PC-3 (cell line): ENCODE results near the gene BCAS1. TPM values are rescaled to one million over a fixed set of nuclear protein-coding genes. Genes with fewer than 3 reads are reported as not detected.

ENCODE experiments used
- ATAC-seq: fragments of 200-7000 bp; cut with Tn5 transposase; 2 replicates; pipeline ENCODE4 v1.9.1; 2020; ENCODE audit warnings: mild to moderate bottlenecking, moderate library complexity
- BruUV-seq: library from RNA; stranded (reverse); fragments of 400-500 nt; replicated peaks from 2 replicates; lab custom pipeline; 2021; lab: Mats Ljungman, UMichigan
- CTCF ChIA-PET: fragments of 300-600 bp; sonication (Branson Sonifier 250); formaldehyde crosslinking; loops from one replicate; lab custom pipeline; 2022; ENCODE audit warnings: antibody characterized with exemption; lab: Charles Lee
- POLR2A ChIA-PET: fragments of 300-600 bp; sonication (Branson Sonifier 250); formaldehyde crosslinking; loops from one replicate; lab custom pipeline; 2022; ENCODE audit warnings: antibody characterized with exemption; ENCODE audit not compliant: unreplicated experiment; lab: Charles Lee
- DNase-seq: peaks from one replicate; pipeline ENCODE4 v3.0.0-alpha.2; 2015
- H2AFZ ChIP-seq: fragments of 300-600 bp; sonication (generic); 2 replicates; pipeline ENCODE4 v1.6.0; 2016; ENCODE audit warnings: antibody characterized with exemption, low read length
- H3F3A ChIP-seq: fragments of 300-600 bp; sonication (generic); one replicate; pipeline ENCODE4 v1.6.0; 2017; ENCODE audit warnings: antibody characterized with exemption, low read length, control low read depth, mild to moderate bottlenecking; ENCODE audit not compliant: unreplicated experiment
- H3K27ac ChIP-seq: fragments of 300-600 bp; sonication (generic); 2 replicates; pipeline ENCODE4 v1.5.1; 2016; ENCODE audit warnings: mild to moderate bottlenecking, low read length
- H3K27me3 ChIP-seq: fragments of 300-600 bp; sonication (generic); 2 replicates; pipeline ENCODE4 v1.6.1; 2016; ENCODE audit warnings: low read length, mixed read lengths
- H3K36me3 ChIP-seq: fragments of 300-600 bp; sonication (generic); 2 replicates; pipeline ENCODE4 v1.6.1; 2016; ENCODE audit warnings: low read depth, mixed run types, low read length, mixed read lengths
- H3K4me1 ChIP-seq: fragments of 300-600 bp; sonication (generic); 2 replicates; pipeline ENCODE4 v1.5.1; 2016; ENCODE audit warnings: low read length; ENCODE audit not compliant: insufficient read depth
- H3K4me2 ChIP-seq: fragments of 300-600 bp; sonication (generic); 2 replicates; pipeline ENCODE4 v1.6.0; 2016; ENCODE audit warnings: low read length
- H3K4me3 ChIP-seq: fragments of 300-600 bp; sonication (generic); 2 replicates; pipeline ENCODE4 v1.5.1; 2016; ENCODE audit warnings: mild to moderate bottlenecking, low read length, mixed read lengths
- H3K79me2 ChIP-seq: fragments of 300-600 bp; sonication (generic); 2 replicates; pipeline ENCODE4 v1.6.1; 2017; ENCODE audit warnings: low read length, mixed read lengths
- H3K9ac ChIP-seq: fragments of 300-600 bp; sonication (generic); 2 replicates; pipeline ENCODE4 v1.6.0; 2016; ENCODE audit warnings: mild to moderate bottlenecking, low read length
- H3K9me2 ChIP-seq: fragments of 300-600 bp; sonication (generic); replicated peaks from 2 replicates; pipeline ENCODE4 v1.6.1; 2016; ENCODE audit warnings: mixed run types, low read length, mixed read lengths
- H3K9me3 ChIP-seq: fragments of 300-600 bp; sonication (generic); 2 replicates; pipeline ENCODE4 v1.6.1; 2016; ENCODE audit warnings: low read length, mixed read lengths
- H4K20me1 ChIP-seq: fragments of 300-600 bp; sonication (generic); 2 replicates; pipeline ENCODE4 v1.6.1; 2016; ENCODE audit warnings: low read length, mixed read lengths
- EZH2 ChIP-seq: fragments of 300-600 bp; sonication (generic); IDR thresholded peaks from one replicate; pipeline ENCODE4 v1.6.1; 2017; ENCODE audit warnings: antibody characterized with exemption, mild to moderate bottlenecking, low read length; ENCODE audit not compliant: unreplicated experiment
- EZH2phosphoT487 ChIP-seq: fragments of 300-600 bp; sonication (generic); IDR thresholded peaks from 2 replicates; pipeline ENCODE4 v1.6.1; 2018; ENCODE audit warnings: mild to moderate bottlenecking, antibody characterized with exemption, low read length, borderline replicate concordance
- intact Hi-C: fragments of 100-400 bp; cut with micrococcal nuclease; formaldehyde crosslinking; loops from 2 replicates; pipeline ENCODE4 v1.9.0; 2023
- total RNA-seq: library from RNA; depleted of rRNA; stranded (reverse); fragments of >200 nt; gene quantifications from 2 replicates; pipeline ENCODE4 v1.2.3, GENCODE V29; 2014
- TF ChIP-seq, protein P1 (sequence below): fragments of 300-600 bp; sonication (generic); conservative IDR thresholded peaks from 2 replicates; pipeline ENCODE4 v1.5.1; 2017; ENCODE audit warnings: antibody characterized with exemption, low read depth, mild to moderate bottlenecking, low read length

Gene BCAS1
- total RNA-seq, 1 experiment from 2014 or later: 0.18 TPM

GRCh38 chr20:54038961-54039360 lies 31.4 kb downstream of the BCAS1 start:
- Histone ChIP-seq H3K4me1 (no peaks in the 10 kb centered on the region), H3K9me2 (no peaks in the 10 kb centered on the region), H3K79me2 (no peaks in the 10 kb centered on the region), H4K20me1 (no peaks in the 10 kb centered on the region), H2AFZ (no peak overlapping the region), H3K27ac (no peak overlapping the region), H3K9me3 (no peaks in the 10 kb centered on the region), H3F3A (no peaks in the 10 kb centered on the region), H3K4me3 (no peak overlapping the region), H3K27me3 (peaks cover 61% of the 10 kb centered on the region), H3K9ac (no peak overlapping the region), H3K4me2 (no peak overlapping the region), H3K36me3 (no peaks in the 10 kb centered on the region)
- no TSS peak for BruUV-seq
- ATAC-seq: no peak
- intact Hi-C loops: no loop called here
- ChIA-PET CTCF (no interaction called here), POLR2A (interaction anchor here (0.7 kb wide), 1 partner anchor 942 kb away, joined by 3 read pairs; no protein-coding TSS in a partner anchor)
- TF ChIP-seq EZH2: no peak
- TF ChIP-seq, protein P1, sequence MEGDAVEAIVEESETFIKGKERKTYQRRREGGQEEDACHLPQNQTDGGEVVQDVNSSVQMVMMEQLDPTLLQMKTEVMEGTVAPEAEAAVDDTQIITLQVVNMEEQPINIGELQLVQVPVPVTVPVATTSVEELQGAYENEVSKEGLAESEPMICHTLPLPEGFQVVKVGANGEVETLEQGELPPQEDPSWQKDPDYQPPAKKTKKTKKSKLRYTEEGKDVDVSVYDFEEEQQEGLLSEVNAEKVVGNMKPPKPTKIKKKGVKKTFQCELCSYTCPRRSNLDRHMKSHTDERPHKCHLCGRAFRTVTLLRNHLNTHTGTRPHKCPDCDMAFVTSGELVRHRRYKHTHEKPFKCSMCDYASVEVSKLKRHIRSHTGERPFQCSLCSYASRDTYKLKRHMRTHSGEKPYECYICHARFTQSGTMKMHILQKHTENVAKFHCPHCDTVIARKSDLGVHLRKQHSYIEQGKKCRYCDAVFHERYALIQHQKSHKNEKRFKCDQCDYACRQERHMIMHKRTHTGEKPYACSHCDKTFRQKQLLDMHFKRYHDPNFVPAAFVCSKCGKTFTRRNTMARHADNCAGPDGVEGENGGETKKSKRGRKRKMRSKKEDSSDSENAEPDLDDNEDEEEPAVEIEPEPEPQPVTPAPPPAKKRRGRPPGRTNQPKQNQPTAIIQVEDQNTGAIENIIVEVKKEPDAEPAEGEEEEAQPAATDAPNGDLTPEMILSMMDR: no peak
- TF ChIP-seq EZH2phosphoT487: no peak
- no peak for DNase-seq

DNA sequence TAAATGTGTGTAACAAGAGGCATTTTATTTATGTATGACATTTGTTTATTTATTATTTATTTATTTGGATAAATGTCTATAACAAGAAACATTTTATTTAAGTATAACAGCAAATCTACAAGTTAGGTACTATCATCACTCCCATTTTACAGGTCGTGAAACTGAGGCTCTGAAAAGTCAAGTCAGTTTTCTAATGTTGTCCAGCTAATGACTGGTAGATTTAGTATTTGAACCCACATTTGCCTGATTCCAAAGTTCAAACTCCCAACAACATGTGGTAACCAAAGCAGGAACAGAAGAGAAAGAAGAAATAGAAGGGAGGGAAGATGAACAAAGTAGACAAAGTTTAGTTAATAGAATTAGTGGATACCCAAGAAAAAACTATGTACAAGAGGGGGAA lies 32.9 kb downstream of the BCAS1 start:
- Histone ChIP-seq H3K4me3 (no peak overlapping the region), H3K27ac (no peak overlapping the region), H3K9ac (no peak overlapping the region), H3K9me3 (no peaks in the 10 kb centered on the region), H3K4me2 (no peak overlapping the region), H3K4me1 (no peaks in the 10 kb centered on the region), H3K27me3 (peaks cover 74% of the 10 kb centered on the region), H2AFZ (no peak overlapping the region), H3K36me3 (no peaks in the 10 kb centered on the region), H3K79me2 (no peaks in the 10 kb centered on the region), H3F3A (no peaks in the 10 kb centered on the region), H3K9me2 (no peaks in the 10 kb centered on the region), H4K20me1 (no peaks in the 10 kb centered on the region)
- intact Hi-C loops: no loop called here
- ChIA-PET CTCF (no interaction called here), POLR2A (no interaction called here)
- BruUV-seq: no TSS peak
- ATAC-seq (no peak), DNase-seq (no peak)
- TF ChIP-seq EZH2 (no peak), EZH2phosphoT487 (no peak)
- TF ChIP-seq, protein P1: no peak

DNA sequence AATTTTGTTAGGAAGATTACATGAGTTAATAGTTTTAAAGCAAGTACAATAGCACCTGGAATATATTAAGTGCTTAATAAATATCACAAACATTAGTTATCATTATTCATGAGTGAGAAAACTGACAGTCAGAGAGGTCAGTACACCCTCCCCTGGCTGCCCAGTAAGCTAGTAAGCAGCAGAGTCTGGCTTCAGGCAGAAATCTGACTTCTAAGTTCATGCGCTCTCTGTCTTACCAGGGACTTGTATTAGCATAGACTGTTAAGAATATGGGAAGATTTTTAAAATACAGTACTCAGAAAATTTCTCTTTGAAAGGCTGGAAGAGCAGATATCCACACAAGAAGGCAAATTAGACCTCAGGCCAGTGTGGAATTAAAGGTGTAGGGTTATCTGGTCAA lies 40.8 kb downstream of the BCAS1 start:
- Histone ChIP-seq H2AFZ (no peak overlapping the region), H3K27me3 (peaks cover 100% of the 10 kb centered on the region), H3K4me3 (no peak overlapping the region), H3K36me3 (no peaks in the 10 kb centered on the region), H3K9me3 (no peaks in the 10 kb centered on the region), H3K4me1 (no peaks in the 10 kb centered on the region), H3K4me2 (no peak overlapping the region), H3K27ac (no peak overlapping the region), H3K9me2 (no peaks in the 10 kb centered on the region), H3K9ac (no peak overlapping the region), H4K20me1 (no peaks in the 10 kb centered on the region), H3K79me2 (no peaks in the 10 kb centered on the region), H3F3A (no peaks in the 10 kb centered on the region)
- BruUV-seq: no TSS peak
- ChIA-PET CTCF (no interaction called here), POLR2A (no interaction called here)
- DNase-seq: no peak
- no peak for ATAC-seq
- intact Hi-C loops: no loop called here
- TF ChIP-seq, protein P1: no peak
- TF ChIP-seq EZH2phosphoT487: no peak
- TF ChIP-seq EZH2: no peak
